SKM-1 (cell line): ENCODE results near the gene SPP1.
"Not testable (repeated sequence)": the region's sequence is repeated elsewhere in the genome, so short reads cannot be mapped to it uniquely, and the experiment has no call there.

ENCODE experiments used
- DNase-seq: peaks from one replicate; lab custom pipeline; 2025; ENCODE audit not compliant: unreplicated experiment; lab: John Stamatoyannopoulos, UW

SPP1 gene

GRCh38 chr4:87985887-87986200 lies 10.3 kb downstream of the SPP1 start:
- no peak for DNase-seq

- no peak for DNase-seq
These were observed 11.0 kb downstream of the SPP1 start for GRCh38 chr4:87986508-87986907.

- DNase-seq = no peak
These were observed 14.3 kb downstream of the SPP1 start for GRCh38 chr4:87989765-87990164.

- no peak for DNase-seq
These were observed 19.9 kb downstream of the SPP1 start for GRCh38 chr4:87995435-87995834.

GRCh38 chr4:87999191-87999691 lies 23.7 kb downstream of the SPP1 start:
- DNase-seq = not testable (repeated sequence)

GRCh38 chr4:88001871-88002270 lies 26.4 kb downstream of the SPP1 start:
- no peak for DNase-seq

- no peak for DNase-seq
These were observed 27.3 kb downstream of the SPP1 start for GRCh38 chr4:88002786-88003185.

GRCh38 chr4:88003261-88003660 lies 27.7 kb downstream of the SPP1 start:
- DNase-seq = no peak

- no peak for DNase-seq
These were observed 29.6 kb downstream of the SPP1 start for GRCh38 chr4:88005076-88005475.

- DNase-seq = no peak
These were observed 30.4 kb downstream of the SPP1 start for GRCh38 chr4:88005946-88006345.

GRCh38 chr4:88006956-88007303 lies 31.4 kb downstream of the SPP1 start:
- no peak for DNase-seq

- DNase-seq = peak; percentile 84
These were observed 32.0 kb downstream of the SPP1 start, which contains the start of gene PKD2 for GRCh38 chr4:88007304-88008121. Gene PKD2 (plus strand): TSS chr4:88007635. CDS start chr4:88007734, 99 bp downstream.

- DNase-seq = no peak
These were observed 32.7 kb downstream of the SPP1 start for GRCh38 chr4:88008122-88008742.

GRCh38 chr4:88008743-88009171 lies 33.2 kb downstream of the SPP1 start:
- no peak for DNase-seq

- no peak for DNase-seq
These were observed 34.4 kb downstream of the SPP1 start for GRCh38 chr4:88009871-88010270.

- DNase-seq = no peak
These were observed 35.5 kb downstream of the SPP1 start for GRCh38 chr4:88010966-88011365.

GRCh38 chr4:88012647-88013046 lies 37.1 kb downstream of the SPP1 start:
- DNase-seq = peak; percentile 82

- DNase-seq = no peak
These were observed 38.9 kb downstream of the SPP1 start for GRCh38 chr4:88014386-88014905.

- DNase-seq = no peak
These were observed 40.3 kb downstream of the SPP1 start for GRCh38 chr4:88015659-88016295.

GRCh38 chr4:88017516-88018297 lies 42.2 kb downstream of the SPP1 start:
- no peak for DNase-seq

- no peak for DNase-seq
These were observed 43.0 kb downstream of the SPP1 start for GRCh38 chr4:88018466-88018865.
